ENCODE data around the gene TRERF1.
"Not testable (repeated sequence)": the region's sequence is repeated elsewhere in the genome, so short reads cannot be mapped to it uniquely, and the experiment has no call there.

The TRERF1 gene

DNA sequence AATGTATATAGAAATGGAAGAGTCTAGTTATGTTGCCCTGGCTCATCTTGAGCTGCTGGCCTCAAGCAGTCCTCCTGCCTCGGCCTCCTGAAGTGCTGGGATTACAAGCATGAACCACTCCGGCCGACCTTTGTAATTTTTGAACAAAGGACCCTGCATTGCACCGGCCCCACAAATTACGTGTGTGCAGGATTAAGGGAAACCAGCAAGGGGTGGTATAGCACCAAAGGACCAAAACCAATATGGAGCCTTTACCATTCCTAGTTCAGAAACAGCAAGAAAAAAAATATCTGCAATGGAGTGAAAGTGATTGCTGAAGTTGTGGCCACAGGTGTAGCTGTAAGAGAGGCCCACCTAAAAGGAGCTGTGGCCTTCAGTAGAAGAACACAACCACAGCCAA is 8.2 kb upstream of the TRERF1 start:
- TF ChIP-seq JUND (IDR thresholded peaks at IDR 0.05; ENCODE audit: low read depth): no peak
- no peak for DNase-seq (ENCODE audit: low read depth in 1 of 2, low spot score in 1 of 2)
- in situ Hi-C loops (cut with HindIII; ENCODE audit: low pct_unique_long_range_greater_than_20kb, low sequenced_read_pairs): no loop called here

DNA sequence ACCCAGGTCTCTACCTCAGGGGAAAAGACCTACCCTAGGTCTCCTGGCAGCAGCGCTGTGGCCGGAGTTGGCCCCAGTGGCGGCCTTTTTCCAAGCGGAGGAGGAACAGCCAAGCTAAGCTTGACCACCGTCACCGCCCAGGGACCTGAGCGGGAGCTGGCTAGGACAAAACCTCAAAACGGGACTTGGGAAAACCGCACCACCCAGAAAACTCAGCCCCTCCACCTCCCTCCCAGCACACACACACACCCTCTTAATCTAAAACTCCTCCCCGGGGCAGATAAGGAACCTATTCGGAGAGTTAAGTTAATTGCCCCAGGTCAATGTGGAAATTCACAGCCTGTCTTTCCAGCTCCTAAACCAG is 2.7 kb upstream of the TRERF1 start:
- in situ Hi-C loops (cut with HindIII; ENCODE audit: low pct_unique_long_range_greater_than_20kb, low sequenced_read_pairs): no loop called here
- no peak for TF ChIP-seq JUND (IDR thresholded peaks at IDR 0.05; ENCODE audit: low read depth)
- peak in 1 of 2 experiments; percentile 29 for DNase-seq (ENCODE audit: low read depth in 1 of 2, low spot score in 1 of 2)

DNA sequence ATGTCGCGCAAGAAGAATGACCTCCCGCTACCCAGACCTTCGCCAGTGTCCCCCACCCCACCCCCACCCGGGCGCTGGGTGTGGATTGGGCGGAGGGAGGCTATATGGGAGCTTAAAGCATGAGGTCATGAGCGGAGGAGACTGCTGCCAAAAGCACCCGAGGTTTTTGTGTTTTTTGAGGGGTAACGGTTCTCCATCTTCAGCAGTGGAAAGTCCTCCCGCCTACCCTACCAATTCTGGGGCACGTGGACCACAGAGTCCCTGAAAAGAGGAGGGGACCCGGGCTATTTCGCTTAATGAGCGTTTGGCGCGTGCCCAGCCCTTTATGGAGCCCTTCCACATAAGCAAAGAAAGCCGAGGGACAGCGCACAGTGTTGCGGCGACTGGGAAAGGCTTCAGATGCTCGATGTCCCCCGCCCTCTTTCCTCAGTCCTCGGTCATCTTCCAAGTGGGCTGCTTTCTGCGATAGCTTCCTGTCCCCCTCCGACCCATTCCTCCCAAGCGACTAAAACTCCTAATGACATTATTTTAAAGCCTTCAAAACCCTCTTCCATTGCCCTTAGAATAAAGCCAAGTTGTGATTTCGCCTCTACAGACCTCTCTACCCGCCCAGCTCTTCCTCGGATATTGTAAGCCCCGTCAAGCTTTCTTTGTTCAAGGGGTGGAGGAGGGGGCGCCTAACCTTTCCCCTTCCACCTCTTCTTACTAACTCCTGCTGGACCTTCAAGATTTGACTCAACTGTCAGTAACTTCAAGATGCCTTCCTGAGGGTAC is 2.1 kb upstream of the TRERF1 start:
- in situ Hi-C loops (cut with HindIII; ENCODE audit: low pct_unique_long_range_greater_than_20kb, low sequenced_read_pairs): no loop called here
- TF ChIP-seq JUND (IDR thresholded peaks at IDR 0.05; ENCODE audit: low read depth): no peak
- peak in 1 of 2 experiments; percentile 59 for DNase-seq (ENCODE audit: low read depth in 1 of 2, low spot score in 1 of 2)

DNA sequence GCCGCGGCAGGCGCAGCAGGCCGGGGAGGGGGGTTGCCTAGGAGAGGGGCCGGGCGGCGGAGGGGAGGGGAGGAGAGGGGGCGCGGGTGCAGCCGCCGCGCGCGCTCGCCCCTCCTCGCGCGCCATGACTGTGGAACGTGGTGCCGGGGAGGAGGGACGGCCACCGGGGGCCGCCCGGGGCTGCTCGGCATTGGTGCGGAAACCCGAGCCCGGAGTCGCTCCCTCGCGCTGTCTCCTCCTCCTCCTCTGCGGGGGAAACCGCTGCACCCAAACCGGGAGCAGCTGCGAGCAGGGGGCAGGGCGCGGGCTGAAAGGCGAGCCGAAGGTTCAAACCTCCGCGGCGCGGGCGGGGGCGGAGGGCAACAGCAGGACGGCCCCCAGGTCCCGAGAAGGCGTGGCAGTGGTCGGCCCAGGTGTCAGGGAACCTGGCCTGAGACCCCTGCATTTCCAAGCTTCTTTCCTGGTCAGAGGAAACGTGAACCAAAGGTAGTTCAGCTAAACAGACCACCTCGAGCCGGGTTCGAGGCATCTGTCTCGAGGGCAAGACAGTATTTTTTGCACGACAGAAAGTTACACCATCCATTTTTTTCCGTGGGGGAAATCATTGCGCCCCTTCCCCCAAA is 1.4 kb upstream of the TRERF1 start:
- in situ Hi-C loops (cut with HindIII; ENCODE audit: low pct_unique_long_range_greater_than_20kb, low sequenced_read_pairs): no loop called here
- peak; percentile 78 to 94 for DNase-seq (ENCODE audit: low read depth in 1 of 2, low spot score in 1 of 2)
- TF ChIP-seq JUND (IDR thresholded peaks at IDR 0.05; ENCODE audit: low read depth): no peak

DNA sequence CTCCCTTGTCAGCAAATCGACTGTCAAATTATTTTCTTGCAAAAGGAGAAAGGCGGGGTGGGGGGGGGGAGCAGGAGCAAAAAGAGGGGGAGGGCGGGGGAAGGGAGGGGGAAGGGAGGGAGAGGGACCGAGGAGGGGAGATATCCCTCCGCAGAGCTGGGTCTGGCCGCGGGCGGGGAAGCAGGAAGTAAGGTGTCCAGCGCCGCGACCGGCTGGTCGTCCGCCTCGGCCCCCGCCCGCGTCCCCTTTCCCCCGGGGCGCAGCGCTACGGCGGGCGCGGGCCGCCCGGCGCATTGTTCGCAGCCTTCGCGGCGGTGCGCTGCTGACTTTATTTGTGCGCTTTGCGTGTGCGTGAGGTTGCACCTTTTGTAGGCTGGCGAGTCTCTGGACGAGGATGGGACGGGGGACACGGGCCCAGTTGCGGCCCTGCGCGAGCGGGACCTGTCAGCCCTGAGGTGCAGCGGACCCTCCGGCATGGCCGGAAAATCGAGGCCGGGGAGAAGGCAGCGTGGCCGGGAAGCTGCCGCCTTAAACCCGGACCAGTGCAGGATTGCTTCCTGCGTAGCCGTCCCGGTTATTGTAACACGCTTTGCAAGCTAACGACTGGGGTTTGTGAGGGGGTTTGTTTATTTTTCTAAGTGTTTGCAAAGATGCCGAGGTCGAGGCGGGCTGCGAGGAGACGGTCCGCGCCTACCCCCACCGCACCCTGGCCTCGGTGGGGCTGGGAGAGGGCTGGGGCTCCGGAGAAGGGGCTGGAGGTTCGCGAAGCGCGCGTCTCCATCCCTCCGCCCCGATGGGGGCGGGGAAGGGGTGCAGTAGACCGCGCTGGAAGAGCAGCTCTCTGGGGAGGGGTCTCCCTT is 675 bp upstream of the TRERF1 start:
- in situ Hi-C loops (cut with HindIII; ENCODE audit: low pct_unique_long_range_greater_than_20kb, low sequenced_read_pairs): no loop called here
- peak in 1 of 2 experiments; percentile 91 for DNase-seq (ENCODE audit: low read depth in 1 of 2, low spot score in 1 of 2)
- no peak for TF ChIP-seq JUND (IDR thresholded peaks at IDR 0.05; ENCODE audit: low read depth)

DNA sequence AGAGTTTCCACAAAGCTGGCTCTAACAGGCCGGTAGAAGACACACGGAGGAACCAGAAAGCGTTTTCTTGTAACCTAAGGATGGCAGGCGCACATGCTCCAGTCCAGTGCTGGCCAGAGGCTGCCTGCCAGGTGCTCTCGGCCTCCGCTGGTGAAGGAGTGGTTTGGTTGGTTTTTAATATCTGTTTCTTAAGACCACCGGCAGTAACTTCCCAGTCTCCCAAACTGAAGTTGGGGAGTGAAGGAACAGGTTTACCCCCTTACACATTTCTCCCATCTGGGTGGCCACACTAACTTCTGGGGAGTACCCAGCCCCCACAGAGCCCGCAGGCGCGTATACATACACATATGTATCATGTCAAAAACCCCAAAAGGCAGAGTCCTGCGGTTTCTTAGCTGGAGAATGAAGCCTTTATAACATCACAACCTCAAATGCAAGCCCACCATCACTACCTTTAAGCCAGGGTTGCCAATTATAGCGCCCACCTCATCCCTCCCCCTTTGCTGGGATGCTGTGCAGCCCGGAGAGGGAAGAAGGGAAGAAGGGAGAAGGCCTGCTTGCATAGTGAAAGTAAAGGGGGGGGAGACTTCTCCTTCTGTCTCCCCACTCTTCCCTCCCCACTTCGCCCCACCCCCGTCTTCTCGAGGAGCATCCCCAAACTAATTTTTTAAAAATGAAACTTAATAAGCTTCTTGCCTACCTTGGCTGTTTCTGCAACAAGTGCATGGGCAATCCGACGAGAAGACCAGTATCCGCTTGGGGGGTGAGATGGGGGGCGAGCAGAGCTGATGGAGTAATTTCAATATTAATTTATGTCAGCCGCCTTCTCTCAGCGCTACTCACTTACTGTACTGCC is 1.0 kb downstream of the TRERF1 start:
- in situ Hi-C loops (cut with HindIII; ENCODE audit: low pct_unique_long_range_greater_than_20kb, low sequenced_read_pairs): no loop called here
- peak in 1 of 2 experiments; percentile 26 for DNase-seq (ENCODE audit: low read depth in 1 of 2, low spot score in 1 of 2)
- TF ChIP-seq JUND (IDR thresholded peaks at IDR 0.05; ENCODE audit: low read depth): no peak

DNA sequence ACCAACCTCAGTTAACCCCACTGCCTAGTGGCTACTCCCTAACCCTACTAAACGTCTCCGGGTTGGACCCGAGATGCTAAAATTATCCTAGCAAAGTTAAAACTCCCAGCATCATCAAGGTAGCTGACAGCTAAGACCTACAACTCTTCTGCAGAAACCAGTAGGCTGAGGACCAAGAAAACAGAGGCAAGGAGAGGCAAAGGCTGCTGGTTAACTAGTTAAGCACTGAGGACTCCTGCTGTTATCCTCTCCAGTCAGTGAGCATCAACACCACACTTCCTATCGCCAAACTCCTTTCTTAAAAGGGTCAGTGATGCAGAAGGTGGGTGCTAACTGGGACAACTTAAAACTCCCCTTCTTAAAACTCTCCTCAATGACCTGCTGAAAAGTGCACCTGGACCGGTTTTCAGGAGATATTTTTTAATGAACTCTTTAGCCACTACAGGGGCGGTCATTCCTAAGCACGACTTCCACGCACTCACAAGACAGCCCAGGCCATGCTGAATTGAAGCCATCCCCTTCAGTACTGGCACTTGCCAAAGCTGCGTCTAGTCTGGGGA is 1.7 kb downstream of the TRERF1 start:
- TF ChIP-seq JUND (IDR thresholded peaks at IDR 0.05; ENCODE audit: low read depth): no peak
- DNase-seq (ENCODE audit: low read depth in 1 of 2, low spot score in 1 of 2): no peak
- in situ Hi-C loops (cut with HindIII; ENCODE audit: low pct_unique_long_range_greater_than_20kb, low sequenced_read_pairs): no loop called here

DNA sequence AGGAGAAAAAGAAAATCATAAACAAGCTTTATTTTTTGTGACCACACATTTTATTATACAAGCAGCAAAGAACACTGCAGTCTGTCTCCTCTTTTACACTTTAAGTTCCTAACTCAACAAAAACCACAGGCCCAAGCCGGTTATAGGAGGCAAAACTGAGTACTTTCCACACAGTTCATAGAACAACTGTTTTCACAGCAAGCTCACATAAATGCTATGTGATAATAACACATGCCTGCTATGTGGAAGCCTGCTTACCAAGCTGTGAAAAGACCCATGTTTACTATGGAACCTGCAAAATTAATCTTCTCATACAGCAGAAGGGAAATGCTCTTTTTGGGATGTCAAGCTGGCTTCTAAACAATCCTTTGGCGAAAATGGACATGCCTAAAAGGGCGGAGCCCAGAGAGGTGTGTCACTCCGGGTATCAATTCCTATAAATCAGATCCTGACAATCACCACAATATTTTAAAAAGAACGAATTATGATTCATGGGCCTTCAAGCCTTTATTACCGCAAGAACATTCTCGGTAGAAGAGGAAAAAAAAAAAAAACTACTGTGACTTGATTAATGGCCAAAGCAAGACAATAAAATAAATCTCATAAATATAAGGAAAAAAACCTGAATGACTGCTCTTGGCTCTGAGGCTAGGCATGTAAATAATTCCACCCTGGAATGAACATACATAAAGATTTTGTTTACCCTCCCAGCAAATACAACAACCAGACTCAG is 2.6 kb downstream of the TRERF1 start:
- TF ChIP-seq JUND (IDR thresholded peaks at IDR 0.05; ENCODE audit: low read depth): peak; percentile 48; the same call in 1 of the 2 replicates
- DNase-seq (ENCODE audit: low read depth in 1 of 2, low spot score in 1 of 2): peak in 1 of 2 experiments; percentile 45
- in situ Hi-C loops (cut with HindIII; ENCODE audit: low pct_unique_long_range_greater_than_20kb, low sequenced_read_pairs): no loop called here

DNA sequence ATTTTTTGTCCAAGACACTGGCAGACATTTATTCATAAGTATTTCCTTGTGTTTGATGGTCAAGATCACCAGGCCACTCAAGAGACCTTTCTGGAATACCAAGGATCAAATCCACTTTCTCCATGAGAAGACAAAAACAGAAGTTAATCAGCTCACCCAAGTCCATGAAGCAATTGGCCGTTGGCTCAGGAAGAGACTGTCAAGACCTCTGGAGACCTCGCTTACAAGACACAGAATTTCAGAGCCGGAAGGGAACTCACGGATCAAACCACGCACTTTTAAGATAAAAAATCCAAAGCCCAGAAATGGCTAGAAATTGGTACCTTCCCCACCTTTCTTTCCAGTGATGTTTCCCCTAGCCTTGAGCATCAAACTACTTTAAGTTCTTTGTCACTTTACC is 3.3 kb downstream of the TRERF1 start:
- TF ChIP-seq JUND (IDR thresholded peaks at IDR 0.05; ENCODE audit: low read depth): no peak
- no peak for DNase-seq (ENCODE audit: low read depth in 1 of 2, low spot score in 1 of 2)
- in situ Hi-C loops (cut with HindIII; ENCODE audit: low pct_unique_long_range_greater_than_20kb, low sequenced_read_pairs): no loop called here

DNA sequence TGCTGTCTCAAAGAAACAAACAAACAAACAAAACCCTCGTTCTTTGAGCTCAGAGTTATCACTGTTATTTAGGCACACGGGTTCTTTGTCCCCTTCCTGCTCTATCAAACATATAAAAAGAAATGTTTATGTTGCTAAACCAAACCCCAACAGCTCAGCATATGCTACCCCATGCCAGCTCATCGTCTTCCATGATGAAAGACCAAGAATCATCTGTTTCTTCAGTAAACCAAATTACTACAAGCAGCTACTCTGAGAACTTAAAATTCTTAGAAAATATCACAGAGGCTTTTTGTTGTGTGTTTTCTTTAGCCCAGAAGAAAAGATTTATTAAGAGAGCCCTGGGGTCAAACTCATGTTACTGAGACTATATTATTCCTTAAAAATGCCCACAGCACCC is 4.7 kb downstream of the TRERF1 start:
- in situ Hi-C loops (cut with HindIII; ENCODE audit: low pct_unique_long_range_greater_than_20kb, low sequenced_read_pairs): no loop called here
- no peak for DNase-seq (ENCODE audit: low read depth in 1 of 2, low spot score in 1 of 2)
- TF ChIP-seq JUND (IDR thresholded peaks at IDR 0.05; ENCODE audit: low read depth): no peak

DNA sequence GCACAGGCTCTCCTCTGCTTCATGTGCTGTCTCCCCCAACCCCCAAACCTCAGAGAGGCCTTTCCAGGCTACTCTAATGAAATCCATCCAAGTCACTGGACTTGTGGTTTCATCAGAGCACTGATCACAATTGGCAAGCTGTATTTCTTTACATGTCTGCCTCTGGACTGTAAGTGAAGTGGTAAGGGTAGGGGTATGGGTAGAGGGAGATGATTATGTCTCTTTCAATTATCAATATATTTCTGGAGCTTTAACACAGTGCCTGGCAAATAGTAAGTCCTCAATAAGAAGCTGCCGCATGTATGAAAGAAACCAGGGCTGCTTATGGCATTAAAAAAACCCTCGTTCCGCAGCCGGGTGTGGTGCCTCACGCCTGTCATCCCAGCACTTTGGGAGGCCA is 5.4 kb downstream of the TRERF1 start:
- DNase-seq (ENCODE audit: low read depth in 1 of 2, low spot score in 1 of 2): no peak
- in situ Hi-C loops (cut with HindIII; ENCODE audit: low pct_unique_long_range_greater_than_20kb, low sequenced_read_pairs): no loop called here
- TF ChIP-seq JUND (IDR thresholded peaks at IDR 0.05; ENCODE audit: low read depth): no peak

DNA sequence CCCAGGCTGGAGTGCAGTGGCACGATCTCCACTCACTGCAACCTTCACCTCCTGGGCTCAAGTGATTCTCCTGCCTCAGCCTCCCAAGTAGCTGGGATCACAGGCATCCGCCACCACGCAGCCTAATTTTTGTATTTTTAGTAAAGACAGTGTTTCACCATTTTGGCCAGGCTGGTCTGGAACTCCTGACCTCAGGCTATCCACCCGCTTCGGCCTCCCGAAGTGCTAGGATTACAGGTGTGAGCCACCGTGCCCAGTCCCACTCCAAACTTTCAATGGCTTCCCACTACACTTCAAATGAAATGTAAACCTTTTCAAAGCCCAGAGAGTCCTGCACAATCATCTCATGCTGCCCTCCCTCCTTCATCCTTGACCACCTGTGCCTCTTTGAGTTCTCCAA is 5.8 kb downstream of the TRERF1 start:
- DNase-seq (ENCODE audit: low read depth in 1 of 2, low spot score in 1 of 2); in situ Hi-C loops (cut with HindIII; ENCODE audit: low pct_unique_long_range_greater_than_20kb, low sequenced_read_pairs): not testable (repeated sequence)

All from T47D (cell line).